ENCODE measurements around the gene HOXA9. TPM values are rescaled to one million over a fixed set of nuclear protein-coding genes. Genes with fewer than 3 reads are reported as not detected.

HOXA9 gene
- total and polyA plus RNA-seq, 10 of the 15 experiments (the other 5 are each of a cell fraction or from before 2014, with no cell fraction given) = not detected

GRCh38 chr7:27209933-27210440 is 44.6 kb upstream of the HOXA9 start:
- no peak for DNase-seq (ENCODE audit: low read depth, low spot score)
- no peak for FAIRE-seq
- no peak for ATAC-seq

More at GRCh38 chr7:27209933-27210440, 44.6 kb upstream of the HOXA9 start:
- Histone ChIP-seq H3K4me2 (ENCODE audit: control insufficient read depth, insufficient read depth) (no peak overlapping the region), H4K20me1 (ENCODE audit: control insufficient read depth, insufficient read depth) (no peaks in the 10 kb centered on the region), H3K36me3 (ENCODE audit: control insufficient read depth in 2 of 2, insufficient read depth in 2 of 2, low read length in 1 of 2) (no peaks in the 10 kb centered on the region), H3K9ac (ENCODE audit: control insufficient read depth, insufficient read depth, low read length) (no peak overlapping the region), H2AFZ (ENCODE audit: control insufficient read depth, low read depth, low read length) (no peak overlapping the region), H3K4me3 (no peak overlapping the region), H3K4me1 (ENCODE audit: control insufficient read depth, insufficient read depth, low read length) (no peaks in the 10 kb centered on the region), H3K27ac (ENCODE audit: control insufficient read depth, insufficient read depth) (no peak overlapping the region), H3K9me3 (replicated peaks; ENCODE audit: control insufficient read depth, insufficient read depth, low read length) (no peaks in the 10 kb centered on the region), H3K27me3 (replicated peaks in 1 of 2; ENCODE audit: control insufficient read depth in 2 of 2, insufficient read depth in 2 of 2, low read length in 1 of 2) (peaks cover 6 to 33% of the 10 kb centered on the region in 2 experiments), H3K79me2 (ENCODE audit: control insufficient read depth, insufficient read depth, low read length) (no peaks in the 10 kb centered on the region)
- ChIA-PET SMC1A (ENCODE audit: uncharacterized antibody, unreplicated experiment) (interaction anchor here (0.9 to 1.5 kb wide), 3 partner anchors 14 to 711 kb away, joined by 3 to 6 read pairs (median 3); no protein-coding TSS in a partner anchor), POLR2A (interaction anchor here (0.8 kb wide), 1 partner anchor 11 kb away, joined by 3 read pairs; no protein-coding TSS in a partner anchor), CTCF (interaction anchor here (0.7 to 4.1 kb wide), 6 partner anchors 13 to 810 kb away, joined by 3 to 23 read pairs (median 4); no protein-coding TSS in a partner anchor), RAD21 (ENCODE audit: unreplicated experiment) (interaction anchor here (0.8 to 1.8 kb wide), 3 partner anchors 365 to 564 kb away, joined by 3 to 8 read pairs (median 5); no protein-coding TSS in a partner anchor)
- in situ Hi-C loops (cut with MboI) = no loop called here
- BruUV-seq (replicated peaks) = no TSS peak
- intact Hi-C loops (cut with micrococcal nuclease; ENCODE audit: unreplicated experiment) = loop anchor here (5.0 kb wide), 1 partner anchor 367 kb away; no protein-coding TSS in a partner anchor
- TF ChIP-seq SRF (IDR thresholded peaks at IDR 0.05; ENCODE audit: low read depth in 2 of 2, low read length in 2 of 2) (no peak), HCFC1 (IDR thresholded peaks at IDR 0.05; ENCODE audit: low read length) (no peak), ZBTB40 (IDR thresholded peaks at IDR 0.05; ENCODE audit: borderline replicate concordance) (no peak), RFX5 (IDR thresholded peaks at IDR 0.05; ENCODE audit: low read depth, low read length) (no peak), ETV6 (conservative IDR thresholded peaks at IDR 0.05 in 1 of 2, IDR thresholded peaks at IDR 0.05 in 1 of 2; ENCODE audit: borderline replicate concordance in 1 of 2, low read depth in 1 of 2) (no peak), MXI1 (IDR thresholded peaks at IDR 0.05; ENCODE audit: low read depth, low read length) (no peak), KDM1A (IDR thresholded peaks at IDR 0.05; ENCODE audit: borderline replicate concordance) (no peak), SMC3 (IDR thresholded peaks at IDR 0.05; ENCODE audit: borderline replicate concordance, low read length) (no peak), NR2C2 (IDR thresholded peaks at IDR 0.05; ENCODE audit: borderline replicate concordance, control insufficient read depth, insufficient read length, low read depth) (no peak), ZNF274 (IDR thresholded peaks at IDR 0.05; ENCODE audit: insufficient read depth, insufficient read length) (no peak), CBX3 (IDR thresholded peaks at IDR 0.05; ENCODE audit: borderline replicate concordance, low read depth) (no peak), RUNX3 (IDR thresholded peaks at IDR 0.05; ENCODE audit: low read length) (no peak)
- 24% methylated on average over 11 of the region's 11 CpGs for WGBS (ENCODE audit: insufficient coverage, insufficient replicate concordance, low lambda C conversion rate, missing lambda C conversion rate)

Measured in GM12878 (cell line).